HCT116 (cell line): ENCODE data around the gene TEN1. TPM values are rescaled to one million over a fixed set of nuclear protein-coding genes. Genes with fewer than 3 reads are reported as not detected.

Source experiments
- ATAC-seq: fragments of 200-7000 bp; cut with Tn5 transposase; 2 replicates; pipeline ENCODE4 v1.9.1; 2020; ENCODE audit warnings: mild to moderate bottlenecking, moderate library complexity
- BruUV-seq: library from RNA; stranded (reverse); fragments of 400-500 nt; replicated peaks from 2 replicates; lab custom pipeline; 2021; lab: Mats Ljungman, UMichigan
- CTCF ChIA-PET: fragments of 300-600 bp; sonication (Branson Sonifier 250); formaldehyde crosslinking; loops from one replicate; lab custom pipeline; 2021; ENCODE audit warnings: antibody characterized with exemption; lab: Charles Lee
- POLR2A ChIA-PET: fragments of 300-600, 350-600 bp; sonication (Branson Sonifier 250); formaldehyde crosslinking; loops from one replicate; lab custom pipeline; 2021; ENCODE audit warnings: antibody characterized with exemption; lab: Charles Lee
- RAD21 ChIA-PET, 2 experiments: fragments of 300-600 bp; sonication (Branson Sonifier 250); formaldehyde crosslinking; loops; one replicate each; lab custom pipeline; 2023; ENCODE audit warnings: low total read pairs in 2 of 2; ENCODE audit not compliant: uncharacterized antibody in 2 of 2, unreplicated experiment in 2 of 2, low non-redundant PET in 1 of 2; lab: Charles Lee
- DNase-seq: peaks from one replicate; pipeline ENCODE4 v3.0.0-alpha.2; 2010; ENCODE audit warnings: low read depth, low spot score
- H2AFZ ChIP-seq: fragments of 200-600 bp; shearing (Covaris generic), sonication (generic); 2 replicates; pipeline ENCODE4 v1.6.1; 2017; ENCODE audit warnings: low read depth, mixed run types, mixed read lengths, antibody characterized with exemption, low read length; ENCODE audit not compliant: poor library complexity, severe bottlenecking
- H3K27ac ChIP-seq: 2 replicates; pipeline ENCODE4 v1.5.1; 2012; ENCODE audit warnings: low read depth, low read length
- H3K27me3 ChIP-seq: fragments of 200-600 bp; sonication (generic); 2 replicates; pipeline ENCODE4 v1.6.1; 2016; ENCODE audit warnings: mixed run types, low read length, mixed read lengths; ENCODE audit not compliant: insufficient read depth
- H3K36me3 ChIP-seq, 2 experiments: fragments of 200-500 bp in 1 of 2; fragments of 200-600 bp in 1 of 2; sonication (Bioruptor generic) in 1 of 2; sonication (generic) in 1 of 2; 2 replicates each; pipeline versions ENCODE4 v1.5.1 to v1.6.1; 2014 to 2016; ENCODE audit warnings: low read length in 2 of 2, inconsistent platforms in 1 of 2, mixed read lengths in 1 of 2, mixed run types in 1 of 2; ENCODE audit not compliant: insufficient read depth in 2 of 2, control insufficient read depth in 1 of 2
- H3K4me1 ChIP-seq, 2 experiments: fragments of 200-600 bp in 1 of 2; sonication (generic) in 1 of 2; 2 replicates each; pipeline versions ENCODE4 v1.5.1 to v1.6.1; 2012 to 2017; ENCODE audit warnings: low read length in 2 of 2, inconsistent platforms in 1 of 2, mild to moderate bottlenecking in 1 of 2, mixed read lengths in 1 of 2, mixed run types in 1 of 2, moderate library complexity in 1 of 2; ENCODE audit not compliant: insufficient read depth in 2 of 2, control insufficient read depth in 1 of 2
- H3K4me2 ChIP-seq: fragments of 200-600 bp; sonication (generic); 2 replicates; pipeline ENCODE4 v1.6.1; 2017; ENCODE audit warnings: mixed run types, low read length, mixed read lengths
- H3K4me3 ChIP-seq, 2 experiments: fragments of 200-600 bp in 1 of 2; sonication (generic) in 1 of 2; replicated peaks in 1 of 2; 2 replicates each; pipeline ENCODE4 v1.5.1; 2011 to 2016; ENCODE audit warnings: low read length in 2 of 2, control low read depth in 1 of 2, low read depth in 1 of 2, mild to moderate bottlenecking in 1 of 2, mixed read lengths in 1 of 2, mixed run types in 1 of 2
- H3K79me2 ChIP-seq: fragments of 200-600 bp; sonication (generic); 2 replicates; pipeline ENCODE4 v1.6.1; 2017; ENCODE audit warnings: mild to moderate bottlenecking, mixed run types, low read length, moderate library complexity, mixed read lengths; ENCODE audit not compliant: insufficient read depth
- H3K9ac ChIP-seq: fragments of 200-600 bp; sonication (generic); 2 replicates; pipeline ENCODE4 v1.6.1; 2016; ENCODE audit warnings: low read length, mixed read lengths
- H3K9me2 ChIP-seq: fragments of 200-600 bp; sonication (generic), shearing (Covaris generic); 2 replicates; pipeline ENCODE4 v1.6.1; 2017; ENCODE audit warnings: mixed run types, mild to moderate bottlenecking, moderate library complexity; ENCODE audit not compliant: insufficient read depth
- H3K9me3 ChIP-seq, 2 experiments: fragments of 200-500 bp in 1 of 2; fragments of 200-600 bp in 1 of 2; sonication (Bioruptor generic) in 1 of 2; sonication (generic) in 1 of 2; 2 replicates each; pipeline ENCODE4 v1.6.1; 2014 to 2017; ENCODE audit warnings: low read length in 2 of 2, mixed read lengths in 2 of 2, inconsistent platforms in 1 of 2, low read depth in 1 of 2, mild to moderate bottlenecking in 1 of 2, mixed run types in 1 of 2, moderate library complexity in 1 of 2; ENCODE audit not compliant: control insufficient read depth in 1 of 2, insufficient read depth in 1 of 2
- H4K20me1 ChIP-seq: fragments of 200-600 bp; sonication (generic), shearing (Covaris generic); 2 replicates; pipeline ENCODE4 v1.6.1; 2017; ENCODE audit warnings: mixed run types, mild to moderate bottlenecking, moderate library complexity; ENCODE audit not compliant: insufficient read depth
- CBX3 ChIP-seq: IDR thresholded peaks from 2 replicates; pipeline ENCODE4 v1.6.1; 2012; ENCODE audit warnings: low read depth
- EGR1 ChIP-seq: IDR thresholded peaks from 2 replicates; pipeline ENCODE4 v1.6.1; 2012; ENCODE audit warnings: low read depth
- ELF1 ChIP-seq: IDR thresholded peaks from 2 replicates; pipeline ENCODE4 v1.6.1; 2012; ENCODE audit warnings: low read depth, borderline replicate concordance
- EZH2 ChIP-seq: fragments of 200-600 bp; sonication (generic); IDR thresholded peaks from 2 replicates; pipeline ENCODE4 v1.6.1; 2017; ENCODE audit warnings: antibody characterized with exemption, mixed run types
- EZH2phosphoT487 ChIP-seq: fragments of 200-600 bp; IDR thresholded peaks from 2 replicates; pipeline ENCODE4 v1.6.1; 2018; ENCODE audit warnings: antibody characterized with exemption, borderline replicate concordance
- FOSL1 ChIP-seq: IDR thresholded peaks from 2 replicates; pipeline ENCODE4 v1.6.1; 2012; ENCODE audit warnings: low read depth
- JUND ChIP-seq: IDR thresholded peaks from 2 replicates; pipeline ENCODE4 v1.6.1; 2012
- POLR2AphosphoS5 ChIP-seq: IDR thresholded peaks from 2 replicates; pipeline ENCODE4 v1.6.1; 2011; ENCODE audit warnings: mild to moderate bottlenecking, low read depth, low read length, moderate library complexity
- RAD21 ChIP-seq: IDR thresholded peaks from 2 replicates; pipeline ENCODE4 v1.6.1; 2012; ENCODE audit warnings: low read depth, mild to moderate bottlenecking
- SIN3A ChIP-seq: IDR thresholded peaks from 2 replicates; pipeline ENCODE4 v1.6.1; 2012; ENCODE audit warnings: low read depth
- SP1 ChIP-seq: IDR thresholded peaks from 2 replicates; pipeline ENCODE4 v1.6.1; 2012; ENCODE audit warnings: low read depth
- SRF ChIP-seq: IDR thresholded peaks from 2 replicates; pipeline ENCODE4 v1.6.1; 2012; ENCODE audit warnings: low read depth
- TCF7L2 ChIP-seq: IDR thresholded peaks from 2 replicates; pipeline ENCODE4 v1.7.0; 2011; ENCODE audit warnings: borderline replicate concordance, inconsistent platforms; ENCODE audit not compliant: insufficient read depth, insufficient read length; ENCODE audit errors: extremely low read depth
- YY1 ChIP-seq: IDR thresholded peaks from 2 replicates; pipeline ENCODE4 v1.6.1; 2011; ENCODE audit warnings: low read length, low read depth, moderate library complexity, mild to moderate bottlenecking; ENCODE audit not compliant: insufficient replicate concordance; ENCODE audit errors: extremely low read depth
- ZFX ChIP-seq: fragments of 450-650 bp; IDR thresholded peaks from 2 replicates; pipeline ENCODE4 v1.6.1; 2017
- ZNF274 ChIP-seq: fragments of 200-500 bp; sonication (Bioruptor generic); IDR thresholded peaks from 2 replicates; pipeline ENCODE4 v1.6.1; 2014; ENCODE audit warnings: mild to moderate bottlenecking, low read depth, low read length, inconsistent platforms
- intact Hi-C: fragments of 100-400 bp; cut with micrococcal nuclease; formaldehyde crosslinking; loops from 2 replicates; pipeline ENCODE4 v1.10.0; 2022
- total RNA-seq: library from RNA; stranded (reverse); gene quantifications from one replicate; pipeline ENCODE4 v1.2.1, GENCODE V29; 2021; ENCODE audit not compliant: unreplicated experiment
- TF ChIP-seq, protein P1 (sequence below): IDR thresholded peaks from 2 replicates; pipeline ENCODE4 v1.6.1; 2011; ENCODE audit warnings: mild to moderate bottlenecking, low read length, moderate library complexity; ENCODE audit not compliant: insufficient replicate concordance; ENCODE audit errors: extremely low read depth
- TF ChIP-seq, protein P2 (sequence below): IDR thresholded peaks from 2 replicates; pipeline ENCODE4 v1.6.1; 2012
- TF ChIP-seq, protein P3 (sequence below): IDR thresholded peaks from 2 replicates; pipeline ENCODE4 v1.6.1; 2012
- TF ChIP-seq, protein P4 (sequence below): IDR thresholded peaks from 2 replicates; pipeline ENCODE4 v1.6.1; 2012; ENCODE audit warnings: low read depth

Gene TEN1
- total RNA-seq, 1 experiment from 2014 or later = 18.5 TPM

- Histone ChIP-seq H2AFZ (no peak overlapping the region), H3K4me1 (peaks cover 21 to 35% of the 10 kb centered on the region in 2 experiments), H3K36me3 (peaks cover 18 to 24% of the 10 kb centered on the region in 2 experiments), H3K4me3 (no peak overlapping the region), H4K20me1 (no peaks in the 10 kb centered on the region), H3K27me3 (no peaks in the 10 kb centered on the region), H3K79me2 (peaks cover 36% of the 10 kb centered on the region), H3K4me2 (no peak overlapping the region), H3K27ac (peak overlapping the region; percentile 11; the same call in 1 of the 2 replicates), H3K9me3 (no peaks in the 10 kb centered on the region), H3K9ac (no peak overlapping the region), H3K9me2 (no peaks in the 10 kb centered on the region)
- ChIA-PET CTCF (no interaction called here), POLR2A (no interaction called here), RAD21 (interaction anchor here in 1 of 2 experiments (0.6 kb wide), 1 partner anchor 152 kb away, joined by 3 read pairs; no protein-coding TSS in a partner anchor)
- BruUV-seq = no TSS peak
- intact Hi-C loops = no loop called here
- no peak for TF ChIP-seq EGR1
- no peak for TF ChIP-seq EZH2phosphoT487
- no peak for TF ChIP-seq SIN3A
- TF ChIP-seq SP1 = no peak
- TF ChIP-seq POLR2AphosphoS5 = no peak
- TF ChIP-seq FOSL1 = no peak
- TF ChIP-seq ZNF274 = no peak
- no peak for TF ChIP-seq SRF
- TF ChIP-seq, protein P1, sequence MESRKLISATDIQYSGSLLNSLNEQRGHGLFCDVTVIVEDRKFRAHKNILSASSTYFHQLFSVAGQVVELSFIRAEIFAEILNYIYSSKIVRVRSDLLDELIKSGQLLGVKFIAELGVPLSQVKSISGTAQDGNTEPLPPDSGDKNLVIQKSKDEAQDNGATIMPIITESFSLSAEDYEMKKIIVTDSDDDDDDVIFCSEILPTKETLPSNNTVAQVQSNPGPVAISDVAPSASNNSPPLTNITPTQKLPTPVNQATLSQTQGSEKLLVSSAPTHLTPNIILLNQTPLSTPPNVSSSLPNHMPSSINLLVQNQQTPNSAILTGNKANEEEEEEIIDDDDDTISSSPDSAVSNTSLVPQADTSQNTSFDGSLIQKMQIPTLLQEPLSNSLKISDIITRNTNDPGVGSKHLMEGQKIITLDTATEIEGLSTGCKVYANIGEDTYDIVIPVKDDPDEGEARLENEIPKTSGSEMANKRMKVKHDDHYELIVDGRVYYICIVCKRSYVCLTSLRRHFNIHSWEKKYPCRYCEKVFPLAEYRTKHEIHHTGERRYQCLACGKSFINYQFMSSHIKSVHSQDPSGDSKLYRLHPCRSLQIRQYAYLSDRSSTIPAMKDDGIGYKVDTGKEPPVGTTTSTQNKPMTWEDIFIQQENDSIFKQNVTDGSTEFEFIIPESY = no peak
- TF ChIP-seq, protein P2, sequence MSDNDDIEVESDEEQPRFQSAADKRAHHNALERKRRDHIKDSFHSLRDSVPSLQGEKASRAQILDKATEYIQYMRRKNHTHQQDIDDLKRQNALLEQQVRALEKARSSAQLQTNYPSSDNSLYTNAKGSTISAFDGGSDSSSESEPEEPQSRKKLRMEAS = no peak
- TF ChIP-seq JUND = no peak
- TF ChIP-seq, protein P3, sequence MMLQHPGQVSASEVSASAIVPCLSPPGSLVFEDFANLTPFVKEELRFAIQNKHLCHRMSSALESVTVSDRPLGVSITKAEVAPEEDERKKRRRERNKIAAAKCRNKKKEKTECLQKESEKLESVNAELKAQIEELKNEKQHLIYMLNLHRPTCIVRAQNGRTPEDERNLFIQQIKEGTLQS = no peak
- no peak for TF ChIP-seq RAD21
- TF ChIP-seq, protein P4, sequence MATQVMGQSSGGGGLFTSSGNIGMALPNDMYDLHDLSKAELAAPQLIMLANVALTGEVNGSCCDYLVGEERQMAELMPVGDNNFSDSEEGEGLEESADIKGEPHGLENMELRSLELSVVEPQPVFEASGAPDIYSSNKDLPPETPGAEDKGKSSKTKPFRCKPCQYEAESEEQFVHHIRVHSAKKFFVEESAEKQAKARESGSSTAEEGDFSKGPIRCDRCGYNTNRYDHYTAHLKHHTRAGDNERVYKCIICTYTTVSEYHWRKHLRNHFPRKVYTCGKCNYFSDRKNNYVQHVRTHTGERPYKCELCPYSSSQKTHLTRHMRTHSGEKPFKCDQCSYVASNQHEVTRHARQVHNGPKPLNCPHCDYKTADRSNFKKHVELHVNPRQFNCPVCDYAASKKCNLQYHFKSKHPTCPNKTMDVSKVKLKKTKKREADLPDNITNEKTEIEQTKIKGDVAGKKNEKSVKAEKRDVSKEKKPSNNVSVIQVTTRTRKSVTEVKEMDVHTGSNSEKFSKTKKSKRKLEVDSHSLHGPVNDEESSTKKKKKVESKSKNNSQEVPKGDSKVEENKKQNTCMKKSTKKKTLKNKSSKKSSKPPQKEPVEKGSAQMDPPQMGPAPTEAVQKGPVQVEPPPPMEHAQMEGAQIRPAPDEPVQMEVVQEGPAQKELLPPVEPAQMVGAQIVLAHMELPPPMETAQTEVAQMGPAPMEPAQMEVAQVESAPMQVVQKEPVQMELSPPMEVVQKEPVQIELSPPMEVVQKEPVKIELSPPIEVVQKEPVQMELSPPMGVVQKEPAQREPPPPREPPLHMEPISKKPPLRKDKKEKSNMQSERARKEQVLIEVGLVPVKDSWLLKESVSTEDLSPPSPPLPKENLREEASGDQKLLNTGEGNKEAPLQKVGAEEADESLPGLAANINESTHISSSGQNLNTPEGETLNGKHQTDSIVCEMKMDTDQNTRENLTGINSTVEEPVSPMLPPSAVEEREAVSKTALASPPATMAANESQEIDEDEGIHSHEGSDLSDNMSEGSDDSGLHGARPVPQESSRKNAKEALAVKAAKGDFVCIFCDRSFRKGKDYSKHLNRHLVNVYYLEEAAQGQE = no peak
- TF ChIP-seq YY1 = no peak
- no peak for TF ChIP-seq ZFX
- no peak for TF ChIP-seq ELF1
- TF ChIP-seq CBX3 = no peak
- TF ChIP-seq TCF7L2 = no peak
- no peak for TF ChIP-seq EZH2
- ATAC-seq = no peak
- no peak for DNase-seq
Observed at GRCh38 chr17:76023900-76024237, 44.8 kb downstream of the TEN1 start.
